Measurements from ENCODE around the gene STK39.

STK39 gene

GRCh38 chr2:167950571-167950970 is 296.8 kb downstream of the STK39 start:
- DNase-seq = no peak

- DNase-seq = peak; percentile 39
Observed at GRCh38 chr2:167946441-167946841, 301.0 kb downstream of the STK39 start.

- no peak for DNase-seq
Observed at GRCh38 chr2:167945660-167946368, 301.6 kb downstream of the STK39 start.

GRCh38 chr2:167944825-167945659 is 302.4 kb downstream of the STK39 start:
- no peak for DNase-seq

- no peak for DNase-seq
Observed at GRCh38 chr2:167943897-167944296, 303.5 kb downstream of the STK39 start.

GRCh38 chr2:167943368-167943767 is 304.0 kb downstream of the STK39 start:
- DNase-seq = no peak

GRCh38 chr2:167942366-167943081 is 304.9 kb downstream of the STK39 start:
- no peak for DNase-seq

GRCh38 chr2:167941604-167942003 is 305.8 kb downstream of the STK39 start:
- no peak for DNase-seq

- no peak for DNase-seq
Observed at GRCh38 chr2:167940734-167941507, 306.5 kb downstream of the STK39 start.

GRCh38 chr2:167940346-167940725 is 307.1 kb downstream of the STK39 start:
- DNase-seq = no peak

GRCh38 chr2:167939514-167940345 is 307.7 kb downstream of the STK39 start:
- no peak for DNase-seq

GRCh38 chr2:167937403-167937802 is 310.0 kb downstream of the STK39 start:
- DNase-seq = no peak

GRCh38 chr2:167935803-167936110 is 311.6 kb downstream of the STK39 start:
- no peak for DNase-seq

- no peak for DNase-seq
Observed at GRCh38 chr2:167933097-167933814, 314.1 kb downstream of the STK39 start.

GRCh38 chr2:167932123-167932693 is 315.2 kb downstream of the STK39 start:
- DNase-seq = no peak

- DNase-seq = no peak
Observed at GRCh38 chr2:167929484-167929883, 317.9 kb downstream of the STK39 start.

- DNase-seq = no peak
Observed at GRCh38 chr2:167928434-167928833, 319.0 kb downstream of the STK39 start.

GRCh38 chr2:167925758-167926157 is 321.6 kb downstream of the STK39 start:
- no peak for DNase-seq

GRCh38 chr2:167924556-167924955 is 322.8 kb downstream of the STK39 start:
- DNase-seq = no peak

- no peak for DNase-seq
Observed at GRCh38 chr2:167916756-167917155, 330.6 kb downstream of the STK39 start.

GRCh38 chr2:167914969-167915368 is 332.4 kb downstream of the STK39 start:
- DNase-seq = no peak

All from right kidney (tissue), 1 donor.